Activated CD4-positive, alpha-beta T cell treated with anti-CD3 and anti-CD28 coated beads, Interleukin-2, amount 10 ng/mL, durations not matched to agents 7 days and 5 days (primary cell): ENCODE data around the gene TUG1. TPM values are rescaled to one million over a fixed set of nuclear protein-coding genes. Genes with fewer than 3 reads are reported as not detected.

ENCODE experiments used
- CTCF ChIA-PET: fragments of 350-600 bp; sonication (Branson Sonifier 250); formaldehyde crosslinking; loops from one replicate; lab custom pipeline; 2021; ENCODE audit warnings: antibody characterized with exemption; lab: Charles Lee
- POLR2A ChIA-PET: fragments of 350-600 bp; sonication (Branson Sonifier 250); formaldehyde crosslinking; loops from one replicate; lab custom pipeline; 2021; ENCODE audit warnings: antibody characterized with exemption; lab: Charles Lee
- DNase-seq: peaks from one replicate; pipeline ENCODE4 v3.0.0-alpha.2; 2020
- H3K27ac Mint-ChIP-seq: one replicate; pipeline ENCODE4 v1.8.0; 2021; ENCODE audit warnings: mild to moderate bottlenecking, moderate library complexity, mixed read lengths
- H3K27me3 Mint-ChIP-seq: one replicate; pipeline ENCODE4 v1.8.0; 2021; ENCODE audit warnings: mixed read lengths
- H3K36me3 Mint-ChIP-seq: one replicate; pipeline ENCODE4 v1.8.0; 2021; ENCODE audit warnings: low read depth, mixed read lengths
- H3K4me1 Mint-ChIP-seq: one replicate; pipeline ENCODE4 v1.8.0; 2021; ENCODE audit warnings: mixed read lengths
- H3K4me3 Mint-ChIP-seq: one replicate; pipeline ENCODE4 v1.8.0; 2021; ENCODE audit warnings: mild to moderate bottlenecking, moderate library complexity, mixed read lengths
- H3K9me3 Mint-ChIP-seq: one replicate; pipeline ENCODE4 v1.8.0; 2021; ENCODE audit warnings: mixed read lengths
- total RNA-seq, 2 experiments: library from RNA; stranded (reverse); gene quantifications; one replicate each; pipeline ENCODE4 v1.2.3, GENCODE V29; 2021

Gene TUG1
- total RNA-seq, 2 experiments from 2014 or later = 84.8 to 98.2 TPM

- CTCF ChIA-PET = no interaction called here
- no peak for DNase-seq
- Mint-ChIP-seq H3K36me3 (peaks cover 69% of the 10 kb centered on the region), H3K4me1 (peaks cover 6% of the 10 kb centered on the region), H3K27ac (no peak overlapping the region), H3K4me3 (no peak overlapping the region), H3K9me3 (no peaks in the 10 kb centered on the region), H3K27me3 (no peaks in the 10 kb centered on the region)
- POLR2A ChIA-PET = no interaction called here
Measured at GRCh38 chr22:30932661-30933060, 36.4 kb upstream of the TUG1 start.

- no peak overlapping the region for H3K4me3 Mint-ChIP-seq
- H3K27ac Mint-ChIP-seq = no peak overlapping the region
- H3K36me3 Mint-ChIP-seq = peaks cover 71% of the 10 kb centered on the region
- DNase-seq = no peak
- no peaks in the 10 kb centered on the region for H3K27me3 Mint-ChIP-seq
- no peaks in the 10 kb centered on the region for H3K9me3 Mint-ChIP-seq
- H3K4me1 Mint-ChIP-seq = peaks cover 10% of the 10 kb centered on the region
- POLR2A ChIA-PET = no interaction called here
- CTCF ChIA-PET = no interaction called here
Measured at GRCh38 chr22:30933457-30933856, 35.6 kb upstream of the TUG1 start.

- DNase-seq = no peak
- Mint-ChIP-seq H3K4me1 (peaks cover 12% of the 10 kb centered on the region), H3K27ac (no peak overlapping the region), H3K27me3 (no peaks in the 10 kb centered on the region), H3K36me3 (peaks cover 76% of the 10 kb centered on the region), H3K4me3 (no peak overlapping the region), H3K9me3 (no peaks in the 10 kb centered on the region)
- CTCF ChIA-PET = no interaction called here
- POLR2A ChIA-PET = no interaction called here
Measured at GRCh38 chr22:30934053-30934452, 35.0 kb upstream of the TUG1 start.

GRCh38 chr22:30940685-30941362, 28.2 kb upstream of the TUG1 start:
- H3K4me1 Mint-ChIP-seq = peaks cover 71% of the 10 kb centered on the region
- peak; percentile 59 for DNase-seq
- peaks cover 3% of the 10 kb centered on the region for H3K9me3 Mint-ChIP-seq
- H3K36me3 Mint-ChIP-seq = peaks cover 85% of the 10 kb centered on the region
- ChIA-PET POLR2A (no interaction called here), CTCF (interaction anchor here (0.8 to 1.1 kb wide), 2 partner anchors 11 to 48 kb away, joined by 3 to 4 read pairs; no protein-coding TSS in a partner anchor)
- peak overlapping the region; percentile 70 for H3K4me3 Mint-ChIP-seq
- no peaks in the 10 kb centered on the region for H3K27me3 Mint-ChIP-seq
- peak overlapping the region; percentile 94 for H3K27ac Mint-ChIP-seq

- peaks cover 85% of the 10 kb centered on the region for H3K36me3 Mint-ChIP-seq
- POLR2A ChIA-PET = no interaction called here
- H3K4me3 Mint-ChIP-seq = peak overlapping the region; percentile 70
Measured at GRCh38 chr22:30941363-30941740, 27.7 kb upstream of the TUG1 start.

GRCh38 chr22:30943368-30943767, 25.7 kb upstream of the TUG1 start:
- POLR2A ChIA-PET = no interaction called here
- Mint-ChIP-seq H3K9me3 (peaks cover 3% of the 10 kb centered on the region), H3K27me3 (no peaks in the 10 kb centered on the region), H3K4me1 (peaks cover 75% of the 10 kb centered on the region), H3K36me3 (peaks cover 72% of the 10 kb centered on the region), H3K4me3 (peak overlapping the region; percentile 30), H3K27ac (peak overlapping the region; percentile 83)
- DNase-seq = peak; percentile 83
- CTCF ChIA-PET = no interaction called here

More at GRCh38 chr22:30941363-30941740, 27.7 kb upstream of the TUG1 start:
- DNase-seq = no peak
- no peaks in the 10 kb centered on the region for H3K27me3 Mint-ChIP-seq
- CTCF ChIA-PET = no interaction called here
- H3K9me3 Mint-ChIP-seq = peaks cover 3% of the 10 kb centered on the region
- H3K27ac Mint-ChIP-seq = peak overlapping the region; percentile 94
- peaks cover 76% of the 10 kb centered on the region for H3K4me1 Mint-ChIP-seq

GRCh38 chr22:30944986-30945385, 24.1 kb upstream of the TUG1 start:
- CTCF ChIA-PET = interaction anchor here (1.5 kb wide), 1 partner anchor 140 kb away, joined by 5 read pairs; no protein-coding TSS in a partner anchor
- H3K27me3 Mint-ChIP-seq = no peaks in the 10 kb centered on the region
- H3K9me3 Mint-ChIP-seq = peaks cover 3% of the 10 kb centered on the region
- no peak overlapping the region for H3K27ac Mint-ChIP-seq
- no peak overlapping the region for H3K4me3 Mint-ChIP-seq
- POLR2A ChIA-PET = no interaction called here
- no peak for DNase-seq
- peaks cover 71% of the 10 kb centered on the region for H3K4me1 Mint-ChIP-seq
- peaks cover 65% of the 10 kb centered on the region for H3K36me3 Mint-ChIP-seq

- peaks cover 64% of the 10 kb centered on the region for H3K4me1 Mint-ChIP-seq
- no peak for DNase-seq
- CTCF ChIA-PET = interaction anchor here (0.9 to 1.5 kb wide), 4 partner anchors 9 to 448 kb away, joined by 3 to 5 read pairs (median 3); no protein-coding TSS in a partner anchor
- no peaks in the 10 kb centered on the region for H3K27me3 Mint-ChIP-seq
- H3K36me3 Mint-ChIP-seq = peaks cover 65% of the 10 kb centered on the region
- POLR2A ChIA-PET = no interaction called here
- H3K27ac Mint-ChIP-seq = no peak overlapping the region
- H3K4me3 Mint-ChIP-seq = no peak overlapping the region
- H3K9me3 Mint-ChIP-seq = peaks cover 3% of the 10 kb centered on the region
Measured at GRCh38 chr22:30945653-30946052, 23.4 kb upstream of the TUG1 start.

GRCh38 chr22:30946354-30946753, 22.7 kb upstream of the TUG1 start:
- no peak for DNase-seq
- peaks cover 64% of the 10 kb centered on the region for H3K36me3 Mint-ChIP-seq
- POLR2A ChIA-PET = no interaction called here
- no peak overlapping the region for H3K27ac Mint-ChIP-seq
- H3K9me3 Mint-ChIP-seq = peaks cover 3% of the 10 kb centered on the region
- no peak overlapping the region for H3K4me3 Mint-ChIP-seq
- CTCF ChIA-PET = interaction anchor here (0.8 to 1.2 kb wide), 4 partner anchors 8 to 447 kb away, joined by 3 to 5 read pairs (median 3); partner anchors contain the start of genes MORC2 and TUG1
- H3K27me3 Mint-ChIP-seq = no peaks in the 10 kb centered on the region
- peaks cover 61% of the 10 kb centered on the region for H3K4me1 Mint-ChIP-seq

- no peaks in the 10 kb centered on the region for H3K27me3 Mint-ChIP-seq
- ChIA-PET POLR2A (no interaction called here), CTCF (interaction anchor here (0.8 kb wide), 1 partner anchor 22 kb away, joined by 5 read pairs; the partner anchor contains the start of genes MORC2 and TUG1)
Measured at GRCh38 chr22:30947173-30947815, 21.8 kb upstream of the TUG1 start.

GRCh38 chr22:30947816-30948454, 21.1 kb upstream of the TUG1 start:
- no peak overlapping the region for H3K27ac Mint-ChIP-seq
- H3K27me3 Mint-ChIP-seq = no peaks in the 10 kb centered on the region
- ChIA-PET CTCF (interaction anchor here (0.9 to 1.5 kb wide), 2 partner anchors 8 to 133 kb away, joined by 3 read pairs; partner anchors contain the start of gene SMTN), POLR2A (no interaction called here)
- H3K36me3 Mint-ChIP-seq = peaks cover 55% of the 10 kb centered on the region
- peaks cover 3% of the 10 kb centered on the region for H3K9me3 Mint-ChIP-seq
- no peak for DNase-seq
- H3K4me3 Mint-ChIP-seq = no peak overlapping the region
- peaks cover 60% of the 10 kb centered on the region for H3K4me1 Mint-ChIP-seq

More at GRCh38 chr22:30947173-30947815, 21.8 kb upstream of the TUG1 start:
- Mint-ChIP-seq H3K4me1 (peaks cover 61% of the 10 kb centered on the region), H3K4me3 (no peak overlapping the region), H3K36me3 (peaks cover 55% of the 10 kb centered on the region), H3K27ac (no peak overlapping the region), H3K9me3 (peaks cover 3% of the 10 kb centered on the region)
- DNase-seq = no peak

- POLR2A ChIA-PET = no interaction called here
- Mint-ChIP-seq H3K27me3 (no peaks in the 10 kb centered on the region), H3K27ac (no peak overlapping the region)
Measured at GRCh38 chr22:30948930-30949342, 20.1 kb upstream of the TUG1 start.

More at GRCh38 chr22:30948930-30949342, 20.1 kb upstream of the TUG1 start:
- H3K9me3 Mint-ChIP-seq = peaks cover 3% of the 10 kb centered on the region
- H3K4me3 Mint-ChIP-seq = no peak overlapping the region
- H3K4me1 Mint-ChIP-seq = peaks cover 50% of the 10 kb centered on the region
- CTCF ChIA-PET = interaction anchor here (0.5 to 1.5 kb wide), 3 partner anchors 9 to 132 kb away, joined by 3 read pairs; partner anchors contain the start of gene SMTN
- DNase-seq = no peak
- peaks cover 55% of the 10 kb centered on the region for H3K36me3 Mint-ChIP-seq
